Measurements from ENCODE around the gene CAMK4. TPM values are rescaled to one million over a fixed set of nuclear protein-coding genes. Genes with fewer than 3 reads are reported as not detected.

The CAMK4 gene
- total RNA-seq, 4 donors from 2014 or later = 0.66 to 5.5 (median 2.8) TPM

DNA sequence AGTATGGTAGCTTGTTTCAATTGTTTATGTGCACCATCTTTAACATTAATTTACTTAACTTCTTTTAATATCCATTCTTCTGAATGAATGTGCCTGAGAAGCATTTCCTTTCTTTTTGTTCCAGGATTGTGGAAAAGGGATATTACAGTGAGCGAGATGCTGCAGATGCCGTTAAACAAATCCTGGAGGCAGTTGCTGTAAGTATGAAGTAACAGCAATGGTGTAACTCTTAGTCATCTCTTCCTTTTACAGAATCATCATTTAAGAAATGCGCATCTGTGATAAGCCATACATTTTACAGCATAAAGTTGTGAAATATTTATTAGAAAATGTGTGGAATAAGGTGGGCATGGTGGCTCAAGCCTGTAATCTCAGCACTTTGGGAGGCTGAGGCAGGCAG lies 170.4 kb downstream of the CAMK4 start:
- Histone ChIP-seq H3K4me1 (no peaks in the 10 kb centered on the region), H3K36me3 (no peaks in the 10 kb centered on the region), H3K4me3 (no peak overlapping the region), H3K27me3 (no peaks in the 10 kb centered on the region), H3K27ac (no peak overlapping the region), H3K9me3 (no peaks in the 10 kb centered on the region)
- no peak for DNase-seq (ENCODE audit: low spot score in 2 of 2)
- WGBS, 2 donors = 87% methylated on average over 3 of the region's 3 CpGs
- no peak for TF ChIP-seq POLR2A (IDR thresholded peaks at IDR 0.05)
- TF ChIP-seq EP300 (IDR thresholded peaks at IDR 0.05) = no peak
- TF ChIP-seq, protein P1, sequence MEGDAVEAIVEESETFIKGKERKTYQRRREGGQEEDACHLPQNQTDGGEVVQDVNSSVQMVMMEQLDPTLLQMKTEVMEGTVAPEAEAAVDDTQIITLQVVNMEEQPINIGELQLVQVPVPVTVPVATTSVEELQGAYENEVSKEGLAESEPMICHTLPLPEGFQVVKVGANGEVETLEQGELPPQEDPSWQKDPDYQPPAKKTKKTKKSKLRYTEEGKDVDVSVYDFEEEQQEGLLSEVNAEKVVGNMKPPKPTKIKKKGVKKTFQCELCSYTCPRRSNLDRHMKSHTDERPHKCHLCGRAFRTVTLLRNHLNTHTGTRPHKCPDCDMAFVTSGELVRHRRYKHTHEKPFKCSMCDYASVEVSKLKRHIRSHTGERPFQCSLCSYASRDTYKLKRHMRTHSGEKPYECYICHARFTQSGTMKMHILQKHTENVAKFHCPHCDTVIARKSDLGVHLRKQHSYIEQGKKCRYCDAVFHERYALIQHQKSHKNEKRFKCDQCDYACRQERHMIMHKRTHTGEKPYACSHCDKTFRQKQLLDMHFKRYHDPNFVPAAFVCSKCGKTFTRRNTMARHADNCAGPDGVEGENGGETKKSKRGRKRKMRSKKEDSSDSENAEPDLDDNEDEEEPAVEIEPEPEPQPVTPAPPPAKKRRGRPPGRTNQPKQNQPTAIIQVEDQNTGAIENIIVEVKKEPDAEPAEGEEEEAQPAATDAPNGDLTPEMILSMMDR (IDR thresholded peaks at IDR 0.05) = no peak

DNA sequence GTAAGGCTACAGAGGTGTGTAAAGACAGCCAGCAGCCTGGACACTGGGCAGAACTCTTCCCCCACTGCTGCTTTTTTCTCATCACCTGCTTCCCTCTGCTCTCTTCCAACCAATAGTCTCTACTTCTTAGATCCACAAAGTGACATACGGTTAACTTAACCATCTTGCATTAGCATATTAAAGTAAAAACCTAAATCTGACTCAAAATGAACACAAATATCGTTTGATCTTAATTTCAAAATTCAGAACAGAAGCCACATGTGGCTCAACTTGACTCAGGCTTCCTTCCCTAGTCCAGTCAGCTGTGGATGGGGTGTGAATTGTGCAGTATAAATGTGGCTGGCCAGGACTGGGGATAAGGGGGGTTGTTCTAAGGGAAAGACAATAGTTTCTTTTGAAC lies 173.8 kb downstream of the CAMK4 start:
- Histone ChIP-seq H3K9me3 (no peaks in the 10 kb centered on the region), H3K27ac (no peak overlapping the region), H3K4me3 (no peak overlapping the region), H3K4me1 (no peaks in the 10 kb centered on the region), H3K36me3 (no peaks in the 10 kb centered on the region), H3K27me3 (no peaks in the 10 kb centered on the region)
- no peak for DNase-seq (ENCODE audit: low spot score in 2 of 2)
- WGBS, 2 donors = 88% methylated on average over 2 of the region's 2 CpGs
- TF ChIP-seq POLR2A (IDR thresholded peaks at IDR 0.05) = no peak
- no peak for TF ChIP-seq EP300 (IDR thresholded peaks at IDR 0.05)
- TF ChIP-seq, protein P1 (IDR thresholded peaks at IDR 0.05) = no peak

DNA sequence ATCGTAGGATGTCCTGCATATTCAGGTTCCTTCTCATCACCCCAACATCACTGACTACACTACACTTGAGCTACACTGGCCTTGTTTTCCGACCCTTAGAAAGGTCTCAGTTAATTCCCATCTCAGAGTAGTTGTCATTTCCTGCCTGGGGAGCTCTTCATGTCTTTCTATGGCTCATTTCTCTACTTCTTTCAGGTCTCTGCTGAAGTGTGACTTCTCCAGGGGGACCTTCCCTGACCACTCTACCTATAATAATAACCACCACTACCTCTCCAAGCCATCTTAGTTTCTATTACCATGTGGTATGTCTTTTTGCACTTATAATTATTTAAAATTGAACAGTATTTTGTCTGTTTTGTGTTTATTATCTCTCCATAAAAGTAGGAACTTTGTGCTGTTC lies 174.9 kb downstream of the CAMK4 start:
- WGBS, 2 donors = 31 to 74% methylated on average over 2 of the region's 2 CpGs
- no peak for DNase-seq (ENCODE audit: low spot score in 2 of 2)
- Histone ChIP-seq H3K27me3 (no peaks in the 10 kb centered on the region), H3K36me3 (no peaks in the 10 kb centered on the region), H3K9me3 (no peaks in the 10 kb centered on the region), H3K4me3 (no peak overlapping the region), H3K4me1 (no peaks in the 10 kb centered on the region), H3K27ac (no peak overlapping the region)
- TF ChIP-seq EP300 (IDR thresholded peaks at IDR 0.05) = no peak
- no peak for TF ChIP-seq POLR2A (IDR thresholded peaks at IDR 0.05)
- TF ChIP-seq, protein P1 (IDR thresholded peaks at IDR 0.05) = no peak

DNA sequence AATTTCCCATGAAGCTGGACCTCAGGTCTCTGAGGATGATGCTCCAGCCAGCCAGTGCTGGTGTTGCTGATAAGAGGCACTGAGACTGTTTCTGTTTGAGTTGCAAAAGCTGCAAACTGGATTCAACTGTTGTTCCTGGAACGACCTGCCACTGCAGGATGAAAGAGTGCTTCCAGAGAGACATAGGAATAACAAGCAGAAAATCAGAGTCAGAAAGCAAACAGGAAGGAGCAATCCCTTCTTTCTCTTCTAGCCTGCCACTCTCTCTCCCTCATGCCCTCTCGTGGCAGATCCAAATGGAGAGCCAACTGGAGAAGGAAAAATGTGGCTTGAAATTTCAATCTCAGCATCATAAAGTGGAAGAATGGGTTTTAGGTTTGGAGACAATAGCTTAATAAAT lies 177.7 kb downstream of the CAMK4 start:
- H3K27ac ChIP-seq = no peak overlapping the region
- no peaks in the 10 kb centered on the region for H3K9me3 ChIP-seq
- 44 to 52% methylated on average over 2 of the region's 2 CpGs for WGBS, 2 donors
- no peak overlapping the region for H3K4me3 ChIP-seq
- no peaks in the 10 kb centered on the region for H3K27me3 ChIP-seq
- H3K36me3 ChIP-seq = no peaks in the 10 kb centered on the region
- TF ChIP-seq, protein P1 (IDR thresholded peaks at IDR 0.05) = no peak
- TF ChIP-seq EP300 (IDR thresholded peaks at IDR 0.05) (no peak), POLR2A (IDR thresholded peaks at IDR 0.05) (no peak)
- H3K4me1 ChIP-seq = no peaks in the 10 kb centered on the region
- no peak for DNase-seq (ENCODE audit: low spot score in 2 of 2)

DNA sequence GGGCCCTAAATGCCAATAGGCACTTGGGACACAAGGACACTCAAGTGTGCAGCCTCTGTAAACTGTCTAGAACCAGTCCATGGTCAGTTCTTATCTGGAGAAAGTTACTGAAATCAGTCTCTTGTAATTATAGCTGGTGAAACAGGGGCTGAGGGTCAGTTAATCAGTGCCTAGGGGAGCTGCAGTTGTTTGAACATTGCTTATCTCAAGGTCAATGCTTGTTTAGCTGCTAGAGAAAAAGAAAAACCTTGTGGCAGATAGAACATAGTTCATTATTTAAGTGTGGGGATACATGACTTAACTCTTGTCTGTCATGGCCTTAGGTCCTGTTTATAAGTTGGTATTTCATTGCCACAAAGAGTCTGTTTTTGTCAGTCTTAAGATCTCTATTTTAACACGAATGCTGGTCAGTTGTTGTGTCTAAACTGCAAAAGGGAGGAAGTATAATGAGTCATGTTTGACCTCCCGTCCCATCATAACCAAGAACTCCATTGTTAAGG lies 180.1 kb downstream of the CAMK4 start:
- WGBS, 2 donors = 37 to 46% methylated on average over 2 of the region's 2 CpGs
- Histone ChIP-seq H3K27ac (no peak overlapping the region), H3K9me3 (no peaks in the 10 kb centered on the region), H3K4me1 (no peaks in the 10 kb centered on the region), H3K4me3 (no peak overlapping the region), H3K27me3 (no peaks in the 10 kb centered on the region), H3K36me3 (no peaks in the 10 kb centered on the region)
- TF ChIP-seq EP300 (IDR thresholded peaks at IDR 0.05) (no peak), POLR2A (IDR thresholded peaks at IDR 0.05) (no peak)
- TF ChIP-seq, protein P1 (IDR thresholded peaks at IDR 0.05) = no peak
- no peak for DNase-seq (ENCODE audit: low spot score in 2 of 2)

Data from tibial nerve (tissue), 4 donors.